NCI-H2107 (cell line): ENCODE data around the gene FAM50A.
"Not testable (repeated sequence)": the region's sequence is repeated elsewhere in the genome, so short reads cannot be mapped to it uniquely, and the experiment has no call there.

Source experiments
- DNase-seq: peaks from one replicate; lab custom pipeline; 2025; lab: John Stamatoyannopoulos, UW

The FAM50A gene

GRCh38 chrX:154443992-154444754, at the start of gene FAM50A:
Gene FAM50A (plus strand): TSS chrX:154444141. CDS start chrX:154444236, 95 bp downstream.
- peak; percentile 48 for DNase-seq

- DNase-seq = not testable (repeated sequence)
Measured at GRCh38 chrX:154396363-154396762, 47.6 kb upstream of the FAM50A start.

GRCh38 chrX:154396973-154397887, 46.7 kb upstream of the FAM50A start:
- DNase-seq = no peak

GRCh38 chrX:154397888-154398667, 45.9 kb upstream of the FAM50A start, which contains the start of gene RPL10:
Gene RPL10 (plus strand): TSS chrX:154398377. CDS start chrX:154398520, 143 bp downstream.
- DNase-seq = peak; percentile 92

- DNase-seq = peak; percentile 89
Measured at GRCh38 chrX:154398668-154399526, 45.0 kb upstream of the FAM50A start.

- no peak for DNase-seq
Measured at GRCh38 chrX:154399527-154400368, 44.2 kb upstream of the FAM50A start.

GRCh38 chrX:154400369-154400817, 43.5 kb upstream of the FAM50A start:
- not testable (repeated sequence) for DNase-seq

- no peak for DNase-seq
Measured at GRCh38 chrX:154401045-154401799, 42.7 kb upstream of the FAM50A start.

- DNase-seq = no peak
Measured at GRCh38 chrX:154401918-154402621, 41.9 kb upstream of the FAM50A start.

GRCh38 chrX:154402622-154403127, 41.3 kb upstream of the FAM50A start:
- no peak for DNase-seq

GRCh38 chrX:154403192-154403591, 40.7 kb upstream of the FAM50A start:
- DNase-seq = no peak

- no peak for DNase-seq
Measured at GRCh38 chrX:154403858-154404257, 40.1 kb upstream of the FAM50A start.

- no peak for DNase-seq
Measured at GRCh38 chrX:154404625-154405192, 39.2 kb upstream of the FAM50A start.

GRCh38 chrX:154408659-154409221, 35.2 kb upstream of the FAM50A start:
- DNase-seq = no peak

GRCh38 chrX:154409222-154409871, 34.6 kb upstream of the FAM50A start, which contains the start of gene DNASE1L1:
Gene DNASE1L1 (minus strand): TSS chrX:154409254. CDS start chrX:154405568, 3,686 bp downstream.
- no peak for DNase-seq

GRCh38 chrX:154411981-154412340, 32.0 kb upstream of the FAM50A start:
- no peak for DNase-seq

- no peak for DNase-seq
Measured at GRCh38 chrX:154412468-154412867, 31.5 kb upstream of the FAM50A start.
